ENCODE results near the gene GRAMD1A. TPM values are rescaled to one million over a fixed set of nuclear protein-coding genes. Genes with fewer than 3 reads are reported as not detected.

Gene GRAMD1A
- total and polyA plus RNA-seq, 5 donors from 2014 or later, result 25.7 to 179 (median 35.6) TPM

- Histone ChIP-seq H3K4me1 (ENCODE audit: control insufficient read depth, insufficient read depth, low read length, poor library complexity, severe bottlenecking) (peaks cover 13% of the 10 kb centered on the region), H3K36me3 (ENCODE audit: control insufficient read depth, insufficient read depth, low read length) (peaks cover 12% of the 10 kb centered on the region), H3K27ac (ENCODE audit: insufficient read depth, low read length, poor library complexity, severe bottlenecking) (no peak within 1 kb of the TSS), H3K9me3 (ENCODE audit: control insufficient read depth in 2 of 2, low read length in 2 of 2) (no peaks in the 10 kb centered on the region), H3K4me3 (ENCODE audit: low read depth, low read length) (no peak within 1 kb of the TSS), H3K27me3 (ENCODE audit: control insufficient read depth, insufficient read depth, low read length) (peaks cover 11% of the 10 kb centered on the region)
- ATAC-seq (ENCODE audit: low read depth in 2 of 2) (peak; percentile 62 to 73), DNase-seq (peak in 2 of 3 donors; percentile 19 to 57)
- peak within 1 kb of the TSS in 2 of 3 donors; percentile 38 to 39 for H3K27ac Mint-ChIP-seq
- H3K4me1 Mint-ChIP-seq, result peaks cover 4 to 12% (median 7%) of the 10 kb centered on the region in 4 donors
- peaks cover 13% of the 10 kb centered on the region for H3K36me3 Mint-ChIP-seq
- H3K27me3 Mint-ChIP-seq, result peaks cover 18% of the 10 kb centered on the region
- H3K4me3 Mint-ChIP-seq, result peak within 1 kb of the TSS; percentile 66 to 83 (median 77)
- H3K9me3 Mint-ChIP-seq, result peaks cover 0 to 4% (median 0%) of the 10 kb centered on the region in 7 donors
Observed at GRCh38 chr19:35030257-35031071, 30.3 kb downstream of the GRAMD1A start, which contains the start of gene SCN1B. Gene SCN1B, plus strand, starts transcription at chr19:35030470. Its CDS starts 351 bp downstream, at chr19:35030821.

- Histone ChIP-seq H3K9me3 (ENCODE audit: control insufficient read depth in 2 of 2, low read length in 2 of 2) (no peaks in the 10 kb centered on the region), H3K4me1 (ENCODE audit: control insufficient read depth, insufficient read depth, low read length, poor library complexity, severe bottlenecking) (peaks cover 13% of the 10 kb centered on the region), H3K4me3 (ENCODE audit: low read depth, low read length) (no peak overlapping the region), H3K36me3 (ENCODE audit: control insufficient read depth, insufficient read depth, low read length) (peaks cover 6% of the 10 kb centered on the region), H3K27ac (ENCODE audit: insufficient read depth, low read length, poor library complexity, severe bottlenecking) (no peak overlapping the region), H3K27me3 (ENCODE audit: control insufficient read depth, insufficient read depth, low read length) (peaks cover 11% of the 10 kb centered on the region)
- H3K36me3 Mint-ChIP-seq, result peaks cover 12% of the 10 kb centered on the region
- peaks cover 4 to 12% (median 7%) of the 10 kb centered on the region in 4 donors for H3K4me1 Mint-ChIP-seq
- ATAC-seq (ENCODE audit: low read depth in 2 of 2) (no peak), DNase-seq (no peak)
- peaks cover 18% of the 10 kb centered on the region for H3K27me3 Mint-ChIP-seq
- peak overlapping the region in 2 of 3 donors; percentile 38 to 39 for H3K27ac Mint-ChIP-seq
- peaks cover 0 to 4% (median 0%) of the 10 kb centered on the region in 7 donors for H3K9me3 Mint-ChIP-seq
- H3K4me3 Mint-ChIP-seq, result peak overlapping the region; percentile 66 to 83 (median 77)
Observed at GRCh38 chr19:35031072-35031881, 31.2 kb downstream of the GRAMD1A start.

- ATAC-seq (ENCODE audit: low read depth in 2 of 2) (no peak), DNase-seq (no peak)
- no peak overlapping the region for H3K4me3 ChIP-seq (ENCODE audit: low read depth, low read length)
- no peak overlapping the region for H3K27ac ChIP-seq (ENCODE audit: insufficient read depth, low read length, poor library complexity, severe bottlenecking)
- Mint-ChIP-seq H3K27me3 (peaks cover 18% of the 10 kb centered on the region), H3K9me3 (peaks cover 0 to 4% (median 0%) of the 10 kb centered on the region in 7 donors), H3K4me3 (peak overlapping the region in 1 of 4 donors; percentile 23), H3K4me1 (peaks cover 4 to 12% (median 7%) of the 10 kb centered on the region in 4 donors), H3K36me3 (peaks cover 5% of the 10 kb centered on the region), H3K27ac (no peak overlapping the region)
- peaks cover 13% of the 10 kb centered on the region for H3K4me1 ChIP-seq (ENCODE audit: control insufficient read depth, insufficient read depth, low read length, poor library complexity, severe bottlenecking)
- H3K9me3 ChIP-seq (ENCODE audit: control insufficient read depth in 2 of 2, low read length in 2 of 2), result no peaks in the 10 kb centered on the region
- H3K27me3 ChIP-seq (ENCODE audit: control insufficient read depth, insufficient read depth, low read length), result peaks cover 11% of the 10 kb centered on the region
- no peaks in the 10 kb centered on the region for H3K36me3 ChIP-seq (ENCODE audit: control insufficient read depth, insufficient read depth, low read length)
Observed at GRCh38 chr19:35032356-35032865, 32.3 kb downstream of the GRAMD1A start.

- no peak overlapping the region for H3K27ac ChIP-seq (ENCODE audit: insufficient read depth, low read length, poor library complexity, severe bottlenecking)
- Mint-ChIP-seq H3K4me3 (peak overlapping the region in 2 of 4 donors; percentile 6 to 23), H3K9me3 (peaks cover 0 to 4% (median 0%) of the 10 kb centered on the region in 7 donors), H3K27me3 (peaks cover 18% of the 10 kb centered on the region), H3K36me3 (no peaks in the 10 kb centered on the region), H3K27ac (no peak overlapping the region), H3K4me1 (peaks cover 4 to 15% (median 6%) of the 10 kb centered on the region in 4 donors)
- no peaks in the 10 kb centered on the region for H3K36me3 ChIP-seq (ENCODE audit: control insufficient read depth, insufficient read depth, low read length)
- no peak for ATAC-seq (ENCODE audit: low read depth in 2 of 2)
- H3K4me3 ChIP-seq (ENCODE audit: low read depth, low read length), result no peak overlapping the region
- H3K9me3 ChIP-seq (ENCODE audit: control insufficient read depth in 2 of 2, low read length in 2 of 2), result no peaks in the 10 kb centered on the region
- no peak for DNase-seq
- peaks cover 11% of the 10 kb centered on the region for H3K27me3 ChIP-seq (ENCODE audit: control insufficient read depth, insufficient read depth, low read length)
- peaks cover 13% of the 10 kb centered on the region for H3K4me1 ChIP-seq (ENCODE audit: control insufficient read depth, insufficient read depth, low read length, poor library complexity, severe bottlenecking)
Observed at GRCh38 chr19:35033067-35034004, 33.2 kb downstream of the GRAMD1A start.

- H3K4me3 Mint-ChIP-seq, result peak overlapping the region in 1 of 4 donors; percentile 33
- H3K27me3 Mint-ChIP-seq, result peaks cover 18% of the 10 kb centered on the region
- no peak overlapping the region for H3K27ac Mint-ChIP-seq
- ATAC-seq (ENCODE audit: low read depth in 2 of 2) (no peak), DNase-seq (no peak)
- peaks cover 4 to 21% (median 8%) of the 10 kb centered on the region in 4 donors for H3K4me1 Mint-ChIP-seq
- Histone ChIP-seq H3K4me3 (ENCODE audit: low read depth, low read length) (no peak overlapping the region), H3K9me3 (ENCODE audit: control insufficient read depth in 2 of 2, low read length in 2 of 2) (no peaks in the 10 kb centered on the region), H3K4me1 (ENCODE audit: control insufficient read depth, insufficient read depth, low read length, poor library complexity, severe bottlenecking) (peaks cover 13% of the 10 kb centered on the region), H3K36me3 (ENCODE audit: control insufficient read depth, insufficient read depth, low read length) (no peaks in the 10 kb centered on the region), H3K27ac (ENCODE audit: insufficient read depth, low read length, poor library complexity, severe bottlenecking) (no peak overlapping the region), H3K27me3 (ENCODE audit: control insufficient read depth, insufficient read depth, low read length) (peaks cover 11% of the 10 kb centered on the region)
- H3K36me3 Mint-ChIP-seq, result no peaks in the 10 kb centered on the region
- peaks cover 0 to 4% (median 0%) of the 10 kb centered on the region in 7 donors for H3K9me3 Mint-ChIP-seq
Observed at GRCh38 chr19:35034005-35034502, 33.9 kb downstream of the GRAMD1A start.

- Mint-ChIP-seq H3K4me3 (peak overlapping the region in 1 of 4 donors; percentile 33), H3K27me3 (peaks cover 18% of the 10 kb centered on the region), H3K9me3 (peaks cover 0 to 4% (median 0%) of the 10 kb centered on the region in 7 donors), H3K27ac (no peak overlapping the region), H3K36me3 (no peaks in the 10 kb centered on the region), H3K4me1 (peaks cover 4 to 22% (median 8%) of the 10 kb centered on the region in 4 donors)
- Histone ChIP-seq H3K36me3 (ENCODE audit: control insufficient read depth, insufficient read depth, low read length) (no peaks in the 10 kb centered on the region), H3K4me1 (ENCODE audit: control insufficient read depth, insufficient read depth, low read length, poor library complexity, severe bottlenecking) (peaks cover 9% of the 10 kb centered on the region), H3K27me3 (ENCODE audit: control insufficient read depth, insufficient read depth, low read length) (peaks cover 11% of the 10 kb centered on the region), H3K9me3 (ENCODE audit: control insufficient read depth in 2 of 2, low read length in 2 of 2) (no peaks in the 10 kb centered on the region), H3K4me3 (ENCODE audit: low read depth, low read length) (no peak overlapping the region), H3K27ac (ENCODE audit: insufficient read depth, low read length, poor library complexity, severe bottlenecking) (no peak overlapping the region)
- ATAC-seq (ENCODE audit: low read depth in 2 of 2), result no peak
- no peak for DNase-seq
Observed at GRCh38 chr19:35034588-35035382, 34.7 kb downstream of the GRAMD1A start.
